GF-D8 (cell line): Measurements from ENCODE around the gene PIK3CA.

Experiments
- DNase-seq: peaks from one replicate; lab custom pipeline; 2025; lab: John Stamatoyannopoulos, UW

Gene PIK3CA

DNA sequence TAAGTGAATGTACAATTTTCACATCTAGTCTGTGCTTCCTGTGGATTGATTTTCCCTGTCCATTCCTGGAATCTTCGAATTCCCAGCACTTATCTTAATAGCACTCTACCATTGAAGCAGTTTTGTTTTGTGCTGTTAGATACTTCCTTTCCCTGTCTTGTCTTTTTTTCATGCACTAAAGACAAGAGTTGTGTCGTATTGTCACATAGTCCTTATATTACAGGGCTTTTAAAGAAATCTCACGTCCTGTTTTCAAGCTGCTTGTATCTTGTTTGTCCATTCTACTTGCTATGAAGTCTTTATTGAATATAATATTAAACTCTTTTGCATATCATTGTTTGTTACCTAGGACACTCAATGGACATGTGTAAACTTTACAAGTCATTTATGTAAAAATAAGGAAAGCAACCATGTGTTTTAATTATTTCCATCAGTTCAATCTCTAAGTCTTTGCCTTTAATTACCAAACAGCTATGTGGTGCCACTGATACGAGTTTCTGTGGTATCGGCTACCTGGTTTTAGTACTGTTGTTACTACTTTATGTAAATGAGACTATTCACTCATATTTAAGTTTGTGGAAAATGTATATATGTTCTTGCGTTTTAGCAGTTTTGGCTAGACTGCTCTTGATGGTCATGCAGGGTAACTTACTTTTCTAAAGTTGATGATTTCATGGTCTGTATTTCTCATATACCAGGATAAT lies 10.3 kb downstream of the PIK3CA start:
- no peak for DNase-seq

DNA sequence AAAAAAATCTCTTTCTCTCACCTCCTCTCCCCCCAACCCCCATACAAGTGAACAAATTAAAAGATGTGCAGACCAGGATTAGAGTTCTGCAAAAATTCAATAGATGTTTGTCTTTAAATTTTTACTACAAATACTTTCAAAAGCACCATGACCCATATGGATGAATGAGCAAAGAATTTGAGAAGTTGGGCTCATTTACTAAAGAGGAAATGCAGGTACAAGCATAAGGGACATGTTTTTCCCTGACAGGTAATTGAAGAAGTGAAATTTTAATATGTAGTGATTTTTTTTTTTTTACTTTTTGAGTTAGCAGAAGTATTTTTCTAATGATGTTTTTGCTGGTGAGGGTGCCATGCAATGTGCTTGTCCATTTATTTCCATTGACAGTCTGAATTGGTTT lies 15.3 kb downstream of the PIK3CA start:
- DNase-seq = no peak

DNA sequence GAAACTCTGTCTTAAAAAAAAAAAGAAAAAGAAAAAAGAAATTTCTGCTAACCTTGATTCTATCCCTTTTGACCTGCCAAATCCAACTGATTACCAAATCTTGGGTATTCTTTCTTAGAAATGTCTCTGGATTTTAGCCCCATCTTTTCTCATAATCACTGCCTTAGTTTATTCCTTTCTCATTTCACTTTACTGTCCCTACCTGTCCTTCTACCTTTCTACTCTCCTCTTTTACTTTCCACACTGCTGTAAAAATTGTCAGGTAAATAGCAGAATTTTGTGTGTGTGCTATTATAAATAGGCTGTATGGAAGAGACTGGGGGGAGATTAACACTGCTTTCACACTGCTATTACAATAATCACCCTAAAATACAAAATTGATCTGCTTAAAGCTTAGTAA lies 16.7 kb downstream of the PIK3CA start:
- DNase-seq = no peak

GRCh38 chr3:179166561-179167201 lies 18.5 kb downstream of the PIK3CA start:
- DNase-seq = no peak

DNA sequence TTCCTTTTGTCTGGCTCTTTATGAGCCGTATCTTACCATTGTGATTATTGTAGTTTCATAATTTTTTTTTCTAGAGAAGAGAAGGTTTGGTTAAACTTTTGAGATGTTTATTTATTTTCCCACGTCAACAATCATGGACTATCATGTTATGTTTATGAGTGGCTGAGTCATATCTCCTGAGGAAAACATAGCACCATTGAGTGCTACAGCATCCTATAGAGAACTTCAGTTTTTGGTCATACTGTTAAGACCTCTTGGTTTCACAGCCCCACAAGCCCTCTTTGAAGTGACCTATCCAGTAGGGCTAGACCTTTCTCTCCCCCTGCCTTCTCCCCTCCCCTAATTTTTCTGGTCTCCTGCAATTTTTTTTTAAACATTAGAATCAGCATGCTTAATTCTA lies 20.8 kb downstream of the PIK3CA start:
- no peak for DNase-seq

DNA sequence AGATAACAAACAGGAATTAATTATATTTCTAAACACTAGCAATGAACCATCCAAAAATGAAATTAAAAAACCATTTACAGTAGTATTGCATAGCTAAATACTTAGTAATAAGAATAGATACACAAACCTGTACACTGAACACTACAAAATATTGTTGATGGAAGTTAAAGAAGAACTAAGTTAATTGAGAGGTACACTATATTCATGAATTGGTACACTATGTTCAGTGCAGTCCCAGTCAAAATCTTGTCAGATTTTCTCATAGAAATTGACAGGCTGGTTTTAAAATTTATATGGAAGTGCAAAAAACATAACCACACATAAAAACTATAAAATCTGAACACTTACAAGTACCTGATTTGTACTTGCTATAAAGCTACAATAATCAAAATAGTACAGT lies 24.4 kb downstream of the PIK3CA start:
- no peak for DNase-seq

- no peak for DNase-seq
Observed at GRCh38 chr3:179174316-179174715, 26.2 kb downstream of the PIK3CA start.

DNA sequence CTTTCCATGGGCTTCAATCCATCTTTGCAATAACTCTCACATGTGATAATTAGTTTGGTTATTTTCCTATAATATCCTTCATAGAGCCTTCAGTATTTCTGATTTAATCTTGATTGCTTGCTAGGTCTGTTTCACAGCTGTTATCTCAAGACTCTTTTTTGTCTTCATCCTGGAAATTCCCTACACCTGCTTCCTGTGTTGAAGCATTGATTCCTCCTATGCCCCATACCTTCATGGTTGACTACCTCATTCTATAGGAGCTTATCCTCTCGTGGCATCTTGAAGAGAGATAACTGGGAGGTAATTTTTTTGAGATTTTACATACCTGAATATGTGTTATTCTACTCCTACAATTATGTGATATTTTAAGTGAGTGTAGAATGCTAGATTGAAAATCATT lies 26.7 kb downstream of the PIK3CA start:
- DNase-seq = no peak

DNA sequence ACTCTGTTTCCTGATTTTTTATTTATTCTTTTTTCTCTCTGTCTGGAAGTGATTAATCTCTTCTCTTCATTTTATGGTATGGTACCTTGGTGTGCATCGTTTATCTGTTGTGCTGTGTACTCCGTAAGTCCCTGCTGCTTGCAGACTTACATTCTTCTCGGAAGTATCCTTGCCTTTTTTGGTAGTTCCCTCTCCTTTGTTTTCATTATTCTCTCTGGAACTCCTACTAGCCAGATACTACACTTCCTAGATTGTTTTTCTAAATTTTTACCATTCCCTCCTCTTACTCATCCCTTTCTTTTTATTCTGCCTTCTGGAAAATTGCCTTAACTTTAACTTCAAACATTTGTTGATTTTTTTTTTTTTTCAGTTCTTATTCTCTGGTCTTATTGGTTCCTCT lies 27.2 kb downstream of the PIK3CA start:
- DNase-seq = no peak

DNA sequence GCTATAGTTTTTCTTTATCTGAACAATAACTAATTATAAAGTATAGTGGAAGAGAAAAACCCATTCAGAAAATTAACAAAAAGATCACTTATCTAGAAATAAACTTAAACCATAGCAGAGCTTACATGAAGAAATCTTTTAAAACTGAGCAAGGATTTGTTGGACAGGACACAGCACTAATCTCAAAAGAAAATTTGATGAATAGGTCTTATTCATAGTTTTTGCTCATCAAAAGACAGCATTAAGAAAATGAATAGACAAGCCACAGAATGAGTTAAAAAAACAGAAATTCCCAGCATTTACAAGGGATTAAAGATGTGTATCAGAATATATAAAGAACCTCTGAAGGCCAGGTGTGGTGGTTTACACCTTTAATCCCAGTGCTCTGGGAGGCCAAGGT lies 29.5 kb downstream of the PIK3CA start:
- no peak for DNase-seq

DNA sequence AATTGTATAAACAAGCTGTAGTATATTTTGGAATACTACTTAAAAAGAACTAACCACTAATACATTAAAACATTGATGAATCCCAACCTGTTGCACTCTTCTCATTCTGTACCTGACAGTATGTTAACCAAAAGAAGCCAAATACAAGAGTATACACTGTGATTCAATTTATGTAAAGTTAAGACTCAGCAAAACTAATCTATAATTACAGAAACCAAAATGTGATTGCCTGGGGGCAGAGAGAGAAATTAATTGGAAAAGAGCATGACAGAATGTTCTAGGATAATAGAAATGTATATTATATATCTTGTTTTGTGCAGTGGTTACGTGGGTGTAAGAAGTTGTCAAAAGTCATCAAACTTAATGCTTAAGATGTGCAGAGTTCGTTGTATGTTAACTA lies 31.1 kb downstream of the PIK3CA start:
- DNase-seq = no peak

- DNase-seq = no peak
Observed at GRCh38 chr3:179179979-179180759, 32.0 kb downstream of the PIK3CA start.

- no peak for DNase-seq
Observed at GRCh38 chr3:179181021-179181472, 32.9 kb downstream of the PIK3CA start.

DNA sequence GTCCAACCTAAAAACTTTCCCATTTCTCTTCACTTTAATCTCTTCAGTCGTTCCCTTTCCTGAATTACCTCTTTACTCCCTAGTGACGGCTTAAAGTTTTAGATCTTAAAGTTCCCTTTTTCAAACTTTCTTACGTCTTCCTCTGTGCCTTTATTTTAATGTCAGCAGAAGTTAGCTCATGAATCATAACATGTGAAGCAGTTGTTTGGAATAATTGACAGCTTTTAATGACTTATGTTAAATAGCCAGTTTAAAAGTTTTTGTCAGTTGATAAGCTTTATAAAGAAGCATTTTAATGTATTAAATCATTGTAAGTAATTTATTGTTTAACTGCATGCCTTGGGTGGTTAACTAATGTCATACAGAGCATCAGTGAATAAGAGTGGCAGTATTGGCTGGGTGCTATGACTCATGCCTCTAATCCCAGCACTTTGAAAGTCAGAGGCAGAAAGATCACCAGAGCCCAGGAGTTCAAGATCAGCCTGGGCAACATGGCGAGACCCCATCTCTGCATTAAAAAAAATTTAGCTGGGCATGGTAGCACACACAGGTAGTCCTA lies 33.9 kb downstream of the PIK3CA start:
- DNase-seq = no peak

DNA sequence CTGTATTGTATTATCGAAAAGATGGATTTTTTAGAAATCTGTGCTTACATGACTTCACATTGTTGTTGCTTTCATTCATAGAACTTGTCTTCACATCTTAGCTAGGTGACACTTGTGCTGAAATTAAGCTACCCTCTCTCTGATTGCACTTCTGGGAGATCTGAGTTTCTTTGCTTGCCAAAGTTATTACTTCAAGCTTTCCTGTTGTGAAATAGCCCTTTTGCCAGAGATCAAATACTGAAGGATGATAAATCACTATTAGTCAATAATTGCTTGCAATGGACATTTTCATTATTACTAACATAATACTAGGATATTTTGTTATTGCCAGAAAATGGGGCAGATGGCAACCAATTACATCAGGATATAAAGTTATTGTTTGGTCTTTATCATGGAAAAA lies 34.7 kb downstream of the PIK3CA start:
- DNase-seq = peak; percentile 21

- peak; percentile 85 for DNase-seq
Observed at GRCh38 chr3:179184826-179185225, 36.7 kb downstream of the PIK3CA start.

- DNase-seq = no peak
Observed at GRCh38 chr3:179186426-179186825, 38.3 kb downstream of the PIK3CA start.

GRCh38 chr3:179189759-179190158 lies 41.6 kb downstream of the PIK3CA start:
- DNase-seq = no peak

- DNase-seq = no peak
Observed at GRCh38 chr3:179190581-179190980, 42.4 kb downstream of the PIK3CA start.

GRCh38 chr3:179192542-179192941 lies 44.4 kb downstream of the PIK3CA start:
- no peak for DNase-seq

DNA sequence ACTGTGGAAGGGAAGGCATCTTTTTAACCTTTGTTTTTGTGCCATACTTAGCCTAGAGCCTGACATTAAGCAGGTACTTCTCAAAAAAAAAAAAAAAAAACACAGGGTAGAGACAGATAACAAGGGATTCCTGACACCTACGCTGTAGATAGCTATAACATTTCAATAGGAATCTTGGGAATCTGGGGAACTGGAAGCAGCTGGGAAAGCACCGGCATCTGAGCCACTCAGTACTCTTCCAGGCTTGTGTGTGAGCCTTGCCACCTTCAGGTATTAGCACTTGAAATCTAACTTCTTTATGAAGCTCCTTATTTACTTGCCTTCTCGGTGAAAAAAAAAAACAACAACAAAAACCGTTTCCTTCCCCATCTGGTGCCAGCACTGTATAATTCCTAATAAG lies 46.8 kb downstream of the PIK3CA start:
- no peak for DNase-seq

- DNase-seq = no peak
Observed at GRCh38 chr3:179196098-179196497, 47.9 kb downstream of the PIK3CA start.

- DNase-seq = no peak
Observed at GRCh38 chr3:179196700-179197099, 48.5 kb downstream of the PIK3CA start.
